GM08714 (cell line): ENCODE measurements around the gene YIF1A.
"Not testable (repeated sequence)": the region's sequence is repeated elsewhere in the genome, so short reads cannot be mapped to it uniquely, and the experiment has no call there.

Source experiments
- H3K4me3 ChIP-seq: fragments of 200-500 bp; sonication (Bioruptor generic); 2 replicates; pipeline ENCODE4 v1.5.1; 2014; ENCODE audit warnings: mild to moderate bottlenecking, low read length, inconsistent platforms
- ZNF274 ChIP-seq: IDR thresholded peaks from 2 replicates; pipeline ENCODE4 v1.6.1; 2012; ENCODE audit warnings: mild to moderate bottlenecking, low read depth, low read length

The YIF1A gene

DNA sequence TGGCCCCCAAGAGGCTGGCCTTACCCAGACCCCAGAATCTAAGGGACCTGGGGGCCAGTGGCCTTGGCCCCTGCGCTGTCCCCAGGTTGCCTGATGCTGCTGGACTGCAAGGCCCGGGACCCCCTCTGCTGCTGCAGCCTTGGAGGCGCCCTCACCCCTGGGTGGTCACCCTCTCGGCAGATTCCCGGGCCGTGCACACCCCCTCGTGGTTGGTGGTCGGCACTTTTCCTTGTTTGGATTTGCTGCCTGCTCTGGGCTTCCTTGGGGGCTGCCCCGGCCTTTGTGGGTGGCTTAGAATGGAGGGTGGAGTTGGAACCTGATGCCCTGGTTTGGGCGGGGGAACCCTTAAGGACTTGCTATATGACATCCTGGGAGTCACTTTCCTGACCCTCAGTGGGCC lies 42.0 kb upstream of the YIF1A start:
- H3K4me3 ChIP-seq, result no peak overlapping the region
- no peak for TF ChIP-seq ZNF274

- TF ChIP-seq ZNF274, result no peak
- no peak overlapping the region for H3K4me3 ChIP-seq
Observed at GRCh38 chr11:66329165-66329673, 40.3 kb upstream of the YIF1A start.

GRCh38 chr11:66328302-66329144 lies 39.6 kb upstream of the YIF1A start:
- H3K4me3 ChIP-seq, result no peak overlapping the region
- TF ChIP-seq ZNF274, result no peak

DNA sequence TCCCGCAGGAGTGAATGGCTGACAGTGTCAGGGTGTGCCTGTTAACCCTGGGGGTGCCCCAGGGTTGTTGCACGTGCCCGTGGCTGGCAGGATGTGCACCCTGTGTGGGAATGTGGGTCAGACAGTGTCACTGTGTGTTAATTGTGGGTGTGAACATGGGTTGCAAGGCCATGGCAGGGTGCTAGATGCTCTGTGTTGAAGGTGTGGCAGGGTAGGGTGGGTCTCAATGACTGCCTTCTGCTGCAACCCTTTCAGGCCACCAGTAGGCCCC lies 39.0 kb upstream of the YIF1A start:
- TF ChIP-seq ZNF274, result no peak
- no peak overlapping the region for H3K4me3 ChIP-seq

- H3K4me3 ChIP-seq, result no peak overlapping the region
- TF ChIP-seq ZNF274, result no peak
Observed at GRCh38 chr11:66327171-66328030, 38.5 kb upstream of the YIF1A start.

- no peak for TF ChIP-seq ZNF274
- H3K4me3 ChIP-seq, result no peak overlapping the region
Observed at GRCh38 chr11:66326261-66327111, 37.5 kb upstream of the YIF1A start.

GRCh38 chr11:66325263-66325671 lies 36.3 kb upstream of the YIF1A start:
- no peak for TF ChIP-seq ZNF274
- H3K4me3 ChIP-seq, result no peak overlapping the region

DNA sequence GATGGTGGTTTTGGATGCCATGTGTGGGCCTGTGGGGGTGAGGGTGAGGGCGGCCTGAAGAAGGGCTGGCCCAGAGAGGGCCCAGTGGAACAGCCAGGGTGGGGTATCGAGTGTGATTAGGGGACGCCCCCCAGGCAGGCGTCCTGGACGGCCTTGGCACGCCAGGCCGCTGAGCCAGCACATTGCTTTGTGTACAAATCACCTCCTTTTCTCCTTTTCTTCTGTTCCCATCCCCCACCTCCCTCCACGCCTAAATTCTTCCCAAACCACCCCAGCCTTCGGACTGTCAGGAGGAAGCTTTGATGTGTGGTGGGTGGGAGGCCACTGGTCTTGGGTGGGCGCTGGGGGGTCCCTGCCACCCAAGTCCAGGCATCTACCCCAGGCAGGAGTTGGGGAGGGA lies 35.7 kb upstream of the YIF1A start:
- H3K4me3 ChIP-seq, result no peak overlapping the region
- no peak for TF ChIP-seq ZNF274

DNA sequence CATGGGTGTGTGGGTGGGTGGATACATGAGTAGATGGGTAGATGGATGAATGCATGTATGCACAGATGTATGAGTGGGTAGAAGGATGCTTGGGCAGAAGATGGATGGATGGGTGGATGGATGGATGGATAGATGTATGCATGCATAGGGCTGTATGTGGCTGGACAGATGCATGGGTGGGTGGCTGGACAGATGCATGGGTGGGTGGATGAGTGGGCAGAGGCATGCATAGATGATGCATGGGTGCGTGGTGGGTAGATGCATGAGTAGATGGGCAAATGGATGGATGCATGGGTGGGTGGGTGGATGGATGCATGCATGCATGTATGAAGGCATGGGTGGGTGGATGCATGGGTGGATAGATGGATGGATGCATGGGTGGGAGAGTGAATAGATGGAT lies 34.7 kb upstream of the YIF1A start:
- no peak overlapping the region for H3K4me3 ChIP-seq
- TF ChIP-seq ZNF274, result no peak

GRCh38 chr11:66322732-66323427 lies 33.9 kb upstream of the YIF1A start:
- no peak for TF ChIP-seq ZNF274
- no peak overlapping the region for H3K4me3 ChIP-seq

GRCh38 chr11:66321606-66322005 lies 32.7 kb upstream of the YIF1A start:
- H3K4me3 ChIP-seq, result no peak overlapping the region
- TF ChIP-seq ZNF274, result no peak

- not testable (repeated sequence) for H3K4me3 ChIP-seq
Observed at GRCh38 chr11:66320748-66321147, 31.8 kb upstream of the YIF1A start.

- not testable (repeated sequence) for H3K4me3 ChIP-seq
Observed at GRCh38 chr11:66320289-66320688, 31.3 kb upstream of the YIF1A start.

- TF ChIP-seq ZNF274, result no peak
- no peak overlapping the region for H3K4me3 ChIP-seq
Observed at GRCh38 chr11:66318600-66318970, 29.6 kb upstream of the YIF1A start.
